Duodenal mucosa (tissue), 2 donors: ENCODE results near the gene GCK.

Experiments
- H3K27ac ChIP-seq: one replicate; pipeline ENCODE4 v1.7.0; 2013; ENCODE audit warnings: low read depth, low read length
- H3K27me3 ChIP-seq, 2 donors: one replicate each; pipeline ENCODE4 v1.7.0; 2013; ENCODE audit warnings: low read length in 2 of 2, control low read depth in 1 of 2; ENCODE audit not compliant: insufficient read depth in 2 of 2, control insufficient read depth in 1 of 2
- H3K36me3 ChIP-seq, 2 donors: one replicate each; pipeline ENCODE4 v1.7.0; 2013; ENCODE audit warnings: low read length in 2 of 2, control low read depth in 1 of 2; ENCODE audit not compliant: insufficient read depth in 2 of 2, control insufficient read depth in 1 of 2
- H3K4me1 ChIP-seq, 2 donors: one replicate each; pipeline ENCODE4 v1.7.0; 2013; ENCODE audit warnings: low read length in 2 of 2, control low read depth in 1 of 2; ENCODE audit not compliant: insufficient read depth in 2 of 2, control insufficient read depth in 1 of 2
- H3K4me3 ChIP-seq, 2 donors: one replicate each; pipeline ENCODE4 v1.7.0; 2013; ENCODE audit warnings: low read length in 2 of 2, low read depth in 1 of 2
- H3K9ac ChIP-seq, 2 donors: one replicate each; pipeline ENCODE4 v1.7.0; 2013; ENCODE audit warnings: low read length in 2 of 2, low read depth in 1 of 2
- H3K9me3 ChIP-seq, 2 donors: one replicate each; pipeline ENCODE4 v1.7.0; 2013; ENCODE audit warnings: low read length in 2 of 2, control low read depth in 1 of 2; ENCODE audit not compliant: control insufficient read depth in 1 of 2

GCK gene

DNA sequence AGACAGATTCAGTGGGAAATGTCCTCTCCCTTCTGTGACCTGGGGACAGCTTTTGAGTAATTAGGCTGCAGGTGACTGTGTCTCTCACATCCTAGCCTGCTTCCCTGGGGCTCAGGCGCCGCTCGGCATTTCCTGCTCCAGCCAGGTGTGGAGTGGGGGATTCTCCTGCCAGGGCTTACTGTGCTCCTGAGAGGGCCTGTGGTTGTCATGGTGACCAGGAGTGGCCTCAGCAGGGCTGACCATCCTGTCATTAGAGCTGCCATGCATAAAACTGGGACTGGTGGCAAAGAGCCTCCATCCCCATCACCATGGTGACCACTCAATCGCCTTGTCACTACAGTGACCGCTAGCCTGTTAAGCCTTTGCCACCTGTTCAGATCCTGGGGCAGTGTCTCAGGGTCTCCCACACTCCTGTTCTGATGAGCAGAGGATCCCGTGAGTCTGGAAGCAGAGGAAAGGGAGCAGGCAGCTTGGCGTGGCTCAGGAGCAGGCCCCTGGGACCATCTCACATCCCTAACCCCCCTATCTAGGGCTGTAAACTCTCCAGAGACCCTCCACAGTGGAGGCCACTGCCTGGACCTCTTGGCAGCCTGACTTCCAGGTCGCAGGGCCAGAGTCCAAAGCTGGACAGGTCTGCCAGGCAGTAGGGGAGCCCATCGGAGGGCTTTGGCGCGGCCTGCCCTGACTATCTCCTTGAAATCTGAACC lies at the start of gene GCK:
Gene GCK (minus strand): TSS at position 154 of the 707 bp plus-strand sequence. CDS start 486 bp downstream, outside the sequence.
- no peaks in the 10 kb centered on the region for H3K36me3 ChIP-seq
- H3K27me3 ChIP-seq = peaks cover 0 to 3% of the 10 kb centered on the region in 2 donors
- no peak within 1 kb of the TSS for H3K9ac ChIP-seq
- H3K9me3 ChIP-seq = no peaks in the 10 kb centered on the region
- no peak within 1 kb of the TSS for H3K27ac ChIP-seq
- H3K4me1 ChIP-seq = no peaks in the 10 kb centered on the region
- H3K4me3 ChIP-seq = no peak within 1 kb of the TSS

DNA sequence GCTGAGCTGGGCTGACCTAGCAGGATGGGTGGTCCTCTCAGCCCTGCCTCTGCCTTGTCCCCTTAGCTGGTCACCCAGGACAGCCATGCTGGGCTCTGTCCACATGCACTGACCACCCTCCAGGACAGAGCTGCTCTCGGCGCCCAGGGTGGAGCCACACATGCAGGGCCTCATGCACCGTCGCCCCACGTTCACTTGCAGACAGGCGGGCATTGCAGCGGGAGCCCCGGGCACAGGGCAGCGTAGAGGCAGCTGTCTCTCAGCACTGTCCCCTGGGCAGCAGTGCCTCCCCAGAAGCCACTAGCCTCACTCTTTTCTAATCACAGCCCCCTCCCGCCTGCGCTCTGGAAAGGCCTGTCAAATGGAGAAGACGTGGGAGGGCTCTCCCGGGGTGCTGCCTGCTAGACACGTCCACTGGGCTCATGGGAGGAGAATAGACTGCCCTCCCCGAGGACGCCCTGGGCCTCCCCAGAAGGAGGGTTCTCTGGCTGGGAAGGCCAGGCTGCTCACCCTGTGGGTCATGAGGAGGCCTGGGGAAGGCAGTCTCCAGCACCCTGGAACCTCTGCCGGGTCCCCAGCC lies 49.0 kb upstream of the GCK start:
- no peak overlapping the region for H3K9ac ChIP-seq
- H3K27ac ChIP-seq = no peak overlapping the region
- no peaks in the 10 kb centered on the region for H3K9me3 ChIP-seq

GRCh38 chr7:44237696-44238095 lies 48.5 kb upstream of the GCK start:
- Histone ChIP-seq H3K27ac (no peak overlapping the region), H3K9ac (no peak overlapping the region), H3K27me3 (peaks cover 0 to 3% of the 10 kb centered on the region in 2 donors), H3K4me3 (no peak overlapping the region), H3K36me3 (no peaks in the 10 kb centered on the region), H3K9me3 (no peaks in the 10 kb centered on the region), H3K4me1 (no peaks in the 10 kb centered on the region)

More for the DNA sequence above, 49.0 kb upstream of the GCK start:
- Histone ChIP-seq H3K4me1 (no peaks in the 10 kb centered on the region), H3K27me3 (peaks cover 0 to 3% of the 10 kb centered on the region in 2 donors), H3K36me3 (no peaks in the 10 kb centered on the region), H3K4me3 (no peak overlapping the region)

DNA sequence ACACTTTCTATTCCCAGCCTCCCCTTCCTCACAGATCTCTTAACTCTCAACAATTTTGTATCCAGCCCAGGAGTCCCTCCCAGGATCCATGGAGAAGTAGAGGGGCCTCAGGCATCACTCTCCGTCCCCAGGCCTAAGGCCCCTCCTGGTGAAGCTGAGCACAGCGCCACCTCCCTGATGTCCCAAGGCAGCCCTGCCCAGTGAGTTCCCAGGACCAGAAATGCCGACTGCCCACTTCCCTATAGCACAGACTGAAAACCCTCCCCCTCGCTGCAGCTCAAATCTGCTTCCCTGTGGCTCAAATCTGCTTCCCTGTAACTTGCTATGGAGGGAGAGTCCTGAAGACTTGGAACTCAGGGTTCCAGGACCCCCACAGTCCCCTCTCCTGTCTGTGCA lies 47.1 kb upstream of the GCK start:
- Histone ChIP-seq H3K36me3 (no peaks in the 10 kb centered on the region), H3K4me1 (no peaks in the 10 kb centered on the region), H3K9me3 (no peaks in the 10 kb centered on the region), H3K27ac (no peak overlapping the region), H3K9ac (no peak overlapping the region), H3K27me3 (no peaks in the 10 kb centered on the region), H3K4me3 (no peak overlapping the region)

DNA sequence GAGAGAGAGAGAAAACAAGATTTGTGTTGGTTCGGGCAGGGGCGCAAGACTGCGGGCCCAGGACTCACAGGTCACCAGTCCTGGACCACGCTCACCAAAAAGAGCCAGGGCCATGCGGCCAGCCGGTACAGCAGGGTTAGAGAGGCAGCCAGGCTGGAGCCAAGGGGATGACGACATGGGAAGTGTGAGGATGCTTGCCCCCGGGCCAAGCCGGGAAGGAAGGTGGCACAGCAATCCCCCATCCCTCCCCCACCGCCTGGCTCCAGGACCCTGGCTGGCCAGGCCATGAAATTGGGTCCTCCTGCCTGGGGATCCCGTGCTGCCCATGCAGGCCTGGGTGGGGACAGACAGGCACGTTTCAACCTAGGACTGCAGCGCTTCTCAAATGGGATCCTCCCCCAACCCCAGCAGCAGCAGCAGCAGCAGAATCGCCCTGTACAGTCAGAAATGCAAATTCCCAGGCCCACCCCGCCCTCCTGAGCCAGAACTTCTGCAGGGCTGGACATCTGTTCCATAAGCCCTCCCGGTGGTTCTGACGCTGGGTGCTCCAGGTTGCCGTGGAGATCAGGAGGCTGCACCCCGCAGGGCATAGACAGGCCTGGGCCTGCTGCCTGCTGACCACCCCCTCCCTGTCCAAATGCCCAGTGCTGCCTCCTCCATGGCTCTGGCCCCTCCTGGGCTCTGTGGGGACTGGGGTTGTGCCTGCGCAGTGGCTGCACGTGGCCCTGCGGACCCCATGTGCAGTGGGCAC lies 46.5 kb upstream of the GCK start:
- no peak overlapping the region for H3K9ac ChIP-seq
- H3K27ac ChIP-seq = no peak overlapping the region
- H3K9me3 ChIP-seq = no peaks in the 10 kb centered on the region
- H3K36me3 ChIP-seq = no peaks in the 10 kb centered on the region
- no peaks in the 10 kb centered on the region for H3K27me3 ChIP-seq
- no peaks in the 10 kb centered on the region for H3K4me1 ChIP-seq
- no peak overlapping the region for H3K4me3 ChIP-seq

DNA sequence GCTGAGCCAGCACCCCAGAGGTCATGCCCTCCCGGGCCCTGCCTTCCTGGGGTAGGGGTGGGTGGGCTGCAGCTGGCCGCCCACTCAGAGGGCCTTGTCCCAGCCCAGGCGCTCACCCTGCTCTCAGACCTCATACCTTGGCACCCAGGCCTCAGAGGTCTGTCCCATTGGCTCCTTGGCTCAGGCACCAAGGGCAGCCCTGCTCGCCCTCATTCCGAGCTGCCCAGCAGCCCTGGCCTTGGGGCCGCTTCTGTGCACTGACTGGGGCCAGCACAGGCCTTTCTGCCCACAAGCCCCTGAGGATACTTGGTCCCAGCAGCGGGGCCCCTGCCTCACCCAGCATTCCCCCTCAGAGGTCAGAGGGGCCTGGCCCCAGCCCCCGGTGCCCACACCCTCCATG lies 45.8 kb upstream of the GCK start:
- no peaks in the 10 kb centered on the region for H3K4me1 ChIP-seq
- no peak overlapping the region for H3K9ac ChIP-seq
- no peaks in the 10 kb centered on the region for H3K9me3 ChIP-seq
- no peaks in the 10 kb centered on the region for H3K36me3 ChIP-seq
- no peak overlapping the region for H3K27ac ChIP-seq
- H3K27me3 ChIP-seq = no peaks in the 10 kb centered on the region
- no peak overlapping the region for H3K4me3 ChIP-seq

DNA sequence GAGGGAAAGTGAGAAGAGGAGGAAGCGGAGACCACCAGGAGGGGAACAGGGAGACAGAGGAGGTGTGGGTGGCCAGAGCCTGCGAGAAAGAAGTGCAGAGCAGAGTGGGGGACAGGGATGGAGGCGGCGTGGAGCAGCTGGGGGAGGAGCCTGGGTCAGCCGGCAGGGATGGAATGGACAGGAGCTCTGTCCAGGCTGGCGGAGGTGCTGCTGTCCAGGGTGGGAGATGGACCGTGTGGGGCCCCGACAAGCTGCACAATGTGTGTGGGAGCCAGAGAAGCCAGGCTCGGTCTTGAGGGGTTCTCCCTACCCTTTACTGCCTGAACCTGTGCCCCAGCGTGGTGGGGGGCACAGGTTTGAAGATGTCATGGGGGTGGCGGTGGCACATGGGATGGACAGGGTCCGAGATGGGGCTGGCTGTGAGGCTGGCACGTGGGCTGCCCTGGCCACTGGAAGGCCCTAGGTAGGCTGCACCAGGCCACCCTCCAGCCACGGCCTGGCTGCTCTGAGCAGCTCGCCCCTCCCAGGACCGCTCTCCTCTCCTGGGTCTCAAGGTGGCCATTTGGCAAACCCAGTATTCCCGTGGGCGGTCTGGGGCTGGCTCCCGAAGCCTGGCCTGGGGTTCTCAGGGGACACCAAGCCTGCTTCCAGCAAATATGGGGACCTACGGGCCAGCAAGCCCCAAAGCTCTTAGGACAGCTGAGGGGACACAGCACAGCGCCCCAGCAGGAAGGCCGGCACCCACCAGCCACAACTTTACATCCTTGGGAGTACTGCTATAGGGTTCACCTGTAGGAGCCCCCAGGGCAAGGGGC lies 43.9 kb upstream of the GCK start:
- no peak overlapping the region for H3K27ac ChIP-seq

DNA sequence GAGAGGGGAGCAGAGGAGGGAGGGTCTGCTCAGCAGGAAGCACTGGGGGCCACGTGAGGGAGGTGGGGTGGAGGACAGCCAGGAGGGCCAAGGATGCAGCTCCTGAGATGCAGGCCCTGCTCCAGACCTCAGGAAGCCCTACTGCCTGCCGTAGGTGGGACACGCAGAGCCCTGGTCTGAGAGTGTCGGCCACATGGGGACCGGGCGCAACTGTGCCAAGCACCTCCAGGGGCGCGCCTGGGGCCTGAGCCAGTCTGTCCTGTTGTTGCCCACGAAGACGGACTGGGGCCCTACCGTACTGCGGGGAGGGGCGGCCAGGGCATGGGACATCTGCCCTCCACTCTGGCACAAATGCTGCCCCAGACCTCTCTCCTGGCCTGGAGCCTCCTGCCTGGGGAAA lies 43.2 kb upstream of the GCK start:
- Histone ChIP-seq H3K27me3 (no peaks in the 10 kb centered on the region), H3K27ac (no peak overlapping the region), H3K4me3 (no peak overlapping the region), H3K4me1 (no peaks in the 10 kb centered on the region), H3K9ac (no peak overlapping the region), H3K9me3 (no peaks in the 10 kb centered on the region), H3K36me3 (no peaks in the 10 kb centered on the region)

More for the DNA sequence above, 43.9 kb upstream of the GCK start:
- H3K4me3 ChIP-seq = no peak overlapping the region
- H3K9me3 ChIP-seq = no peaks in the 10 kb centered on the region
- no peaks in the 10 kb centered on the region for H3K36me3 ChIP-seq
- no peaks in the 10 kb centered on the region for H3K4me1 ChIP-seq
- H3K27me3 ChIP-seq = no peaks in the 10 kb centered on the region
- H3K9ac ChIP-seq = no peak overlapping the region

GRCh38 chr7:44231088-44231487 lies 41.8 kb upstream of the GCK start:
- Histone ChIP-seq H3K4me1 (no peaks in the 10 kb centered on the region), H3K4me3 (no peak overlapping the region), H3K36me3 (no peaks in the 10 kb centered on the region), H3K27ac (no peak overlapping the region), H3K9ac (no peak overlapping the region), H3K9me3 (no peaks in the 10 kb centered on the region), H3K27me3 (peaks cover 0 to under 1% of the 10 kb centered on the region in 2 donors)
